ENCODE measurements around the gene LYRM1.

GRCh38 chr16:20899071-20899470 lies 1.5 kb upstream of the LYRM1 start:
- TF ChIP-seq EZH2 (IDR thresholded peaks at IDR 0.05; ENCODE audit: borderline replicate concordance, insufficient read depth, low read length, poor library complexity, severe bottlenecking) (no peak), POLR2AphosphoS5 (IDR thresholded peaks at IDR 0.05) (no peak), CTCF (IDR thresholded peaks at IDR 0.05; ENCODE audit: poor library complexity, severe bottlenecking) (no peak), EP300 (conservative IDR thresholded peaks at IDR 0.05; ENCODE audit: poor library complexity, severe bottlenecking) (no peak), SMC3 (conservative IDR thresholded peaks at IDR 0.05; ENCODE audit: poor library complexity) (no peak), REST (IDR thresholded peaks at IDR 0.05; ENCODE audit: borderline replicate concordance) (no peak), MXI1 (conservative IDR thresholded peaks at IDR 0.05; ENCODE audit: poor library complexity, severe bottlenecking) (no peak)

Measured in neural cell (in vitro differentiated cells).